ENCODE data around the gene WDR90.

DNA sequence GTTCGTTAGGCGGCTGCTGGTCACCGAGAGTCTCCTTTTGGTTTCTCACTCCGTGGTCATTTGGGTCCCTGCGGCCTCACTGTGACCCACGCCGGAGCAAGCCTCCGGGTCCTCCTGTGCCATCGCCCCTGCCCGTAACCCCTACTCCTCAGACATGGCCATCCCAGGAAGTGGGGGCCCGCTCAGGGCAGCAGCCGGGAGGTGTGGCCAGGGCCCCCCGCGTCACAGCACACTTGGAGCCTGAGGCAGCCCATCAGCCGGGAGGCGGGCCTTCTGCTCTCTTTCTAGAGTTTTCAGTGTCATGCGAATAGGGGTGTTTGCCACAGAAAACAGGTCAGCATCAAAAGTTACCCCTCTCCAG lies 26.3 kb upstream of the WDR90 start:
- no peak for TF ChIP-seq POLR2AphosphoS5 (IDR thresholded peaks at IDR 0.05; ENCODE audit: insufficient read depth in 1 of 2, low read depth in 1 of 2)
- TF ChIP-seq, protein P1, sequence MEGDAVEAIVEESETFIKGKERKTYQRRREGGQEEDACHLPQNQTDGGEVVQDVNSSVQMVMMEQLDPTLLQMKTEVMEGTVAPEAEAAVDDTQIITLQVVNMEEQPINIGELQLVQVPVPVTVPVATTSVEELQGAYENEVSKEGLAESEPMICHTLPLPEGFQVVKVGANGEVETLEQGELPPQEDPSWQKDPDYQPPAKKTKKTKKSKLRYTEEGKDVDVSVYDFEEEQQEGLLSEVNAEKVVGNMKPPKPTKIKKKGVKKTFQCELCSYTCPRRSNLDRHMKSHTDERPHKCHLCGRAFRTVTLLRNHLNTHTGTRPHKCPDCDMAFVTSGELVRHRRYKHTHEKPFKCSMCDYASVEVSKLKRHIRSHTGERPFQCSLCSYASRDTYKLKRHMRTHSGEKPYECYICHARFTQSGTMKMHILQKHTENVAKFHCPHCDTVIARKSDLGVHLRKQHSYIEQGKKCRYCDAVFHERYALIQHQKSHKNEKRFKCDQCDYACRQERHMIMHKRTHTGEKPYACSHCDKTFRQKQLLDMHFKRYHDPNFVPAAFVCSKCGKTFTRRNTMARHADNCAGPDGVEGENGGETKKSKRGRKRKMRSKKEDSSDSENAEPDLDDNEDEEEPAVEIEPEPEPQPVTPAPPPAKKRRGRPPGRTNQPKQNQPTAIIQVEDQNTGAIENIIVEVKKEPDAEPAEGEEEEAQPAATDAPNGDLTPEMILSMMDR (IDR thresholded peaks at IDR 0.05) = no peak
